DOHH2 (cell line): ENCODE data around the gene WDR91.

Source experiments
- H3F3A ChIP-seq: fragments of 200-600 bp; sonication (generic), shearing (Covaris generic); 2 replicates; pipeline ENCODE4 v1.6.0; 2016; ENCODE audit warnings: antibody characterized with exemption, mild to moderate bottlenecking; ENCODE audit not compliant: control insufficient read depth, insufficient read depth
- H3K27ac ChIP-seq: fragments of 200-600 bp; sonication (generic); 2 replicates; pipeline ENCODE4 v1.5.1; 2014; ENCODE audit warnings: low read depth, mild to moderate bottlenecking, low read length, moderate library complexity
- H3K27me3 ChIP-seq: fragments of 200-600 bp; sonication (generic); 2 replicates; pipeline ENCODE4 v1.6.1; 2014; ENCODE audit warnings: mild to moderate bottlenecking, low read length, mixed read lengths; ENCODE audit not compliant: control insufficient read depth
- H3K36me3 ChIP-seq: fragments of 200-600 bp; sonication (generic); 2 replicates; pipeline ENCODE4 v1.6.1; 2014; ENCODE audit warnings: mild to moderate bottlenecking, low read length, moderate library complexity, mixed read lengths; ENCODE audit not compliant: control insufficient read depth
- H3K4me1 ChIP-seq: fragments of 200-600 bp; sonication (generic); 2 replicates; pipeline ENCODE4 v1.6.1; 2014; ENCODE audit warnings: mild to moderate bottlenecking, low read length, mixed read lengths; ENCODE audit not compliant: control insufficient read depth
- H3K4me2 ChIP-seq: fragments of 200-600 bp; sonication (generic); 2 replicates; pipeline ENCODE4 v1.6.0; 2014; ENCODE audit warnings: mild to moderate bottlenecking, low read length, moderate library complexity
- H3K4me3 ChIP-seq: fragments of 200-600 bp; sonication (generic); 2 replicates; pipeline ENCODE4 v1.5.1; 2014; ENCODE audit warnings: mild to moderate bottlenecking, low read length, mixed read lengths
- H3K79me2 ChIP-seq: fragments of 200-600 bp; sonication (generic); 2 replicates; pipeline ENCODE4 v1.6.1; 2014; ENCODE audit warnings: mild to moderate bottlenecking, low read length, mixed read lengths; ENCODE audit not compliant: control insufficient read depth
- H3K9me2 ChIP-seq: fragments of 200-600 bp; sonication (generic); replicated peaks from 2 replicates; pipeline ENCODE4 v1.6.1; 2014; ENCODE audit warnings: mild to moderate bottlenecking, low read length, mixed read lengths; ENCODE audit not compliant: control insufficient read depth
- H3K9me3 ChIP-seq: fragments of 200-600 bp; sonication (generic); 2 replicates; pipeline ENCODE4 v1.6.1; 2014; ENCODE audit warnings: antibody characterized with exemption, low read length, mixed read lengths; ENCODE audit not compliant: control insufficient read depth, insufficient read depth
- H4K20me1 ChIP-seq: fragments of 200-600 bp; sonication (generic); 2 replicates; pipeline ENCODE4 v1.6.0; 2014; ENCODE audit warnings: low read depth, mild to moderate bottlenecking, antibody characterized with exemption, low read length, moderate library complexity; ENCODE audit not compliant: control insufficient read depth, insufficient read depth
- EZH2phosphoT487 ChIP-seq: fragments of 200-600 bp; sonication (generic); IDR thresholded peaks from 2 replicates; pipeline ENCODE4 v1.6.1; 2017; ENCODE audit warnings: borderline replicate concordance, mild to moderate bottlenecking, antibody characterized with exemption, low read length, moderate library complexity, mixed read lengths
- TF ChIP-seq, protein P1 (sequence below): fragments of 200-600 bp; sonication (generic); IDR thresholded peaks from one replicate; pipeline ENCODE4 v1.5.1; 2014; ENCODE audit warnings: antibody characterized with exemption, mild to moderate bottlenecking, low read depth, low read length; ENCODE audit not compliant: poor library complexity, severe bottlenecking

The WDR91 gene

DNA sequence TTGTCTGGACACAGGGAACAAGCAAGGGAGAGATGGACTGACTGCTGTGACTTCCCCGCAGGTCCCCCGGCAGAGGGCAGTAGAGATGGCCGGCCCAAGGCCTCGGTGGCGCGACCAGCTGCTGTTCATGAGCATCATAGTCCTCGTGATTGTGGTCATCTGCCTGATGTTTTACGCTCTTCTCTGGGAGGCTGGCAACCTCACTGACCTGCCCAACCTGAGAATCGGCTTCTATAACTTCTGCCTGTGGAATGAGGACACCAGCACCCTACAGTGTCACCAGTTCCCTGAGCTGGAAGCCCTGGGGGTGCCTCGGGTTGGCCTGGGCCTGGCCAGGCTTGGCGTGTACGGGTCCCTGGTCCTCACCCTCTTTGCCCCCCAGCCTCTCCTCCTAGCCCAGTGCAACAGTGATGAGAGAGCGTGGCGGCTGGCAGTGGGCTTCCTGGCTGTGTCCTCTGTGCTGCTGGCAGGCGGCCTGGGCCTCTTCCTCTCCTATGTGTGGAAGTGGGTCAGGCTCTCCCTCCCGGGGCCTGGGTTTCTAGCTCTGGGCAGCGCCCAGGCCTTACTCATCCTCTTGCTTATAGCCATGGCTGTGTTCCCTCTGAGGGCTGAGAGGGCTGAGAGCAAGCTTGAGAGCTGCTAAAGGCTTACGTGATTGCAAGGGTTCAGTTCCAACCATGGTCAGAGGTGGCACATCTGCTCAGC is 46.8 kb downstream of the WDR91 start:
- Histone ChIP-seq H3K4me1 (peaks cover 38% of the 10 kb centered on the region), H3K36me3 (peaks cover 83% of the 10 kb centered on the region), H3K9me2 (no peaks in the 10 kb centered on the region), H3K4me2 (no peak overlapping the region), H3K27ac (no peak overlapping the region), H3K79me2 (peaks cover 26% of the 10 kb centered on the region), H3K27me3 (no peaks in the 10 kb centered on the region), H3F3A (peaks cover 6% of the 10 kb centered on the region), H3K4me3 (no peak overlapping the region), H3K9me3 (peaks cover 14% of the 10 kb centered on the region), H4K20me1 (no peaks in the 10 kb centered on the region)
- TF ChIP-seq, protein P1, sequence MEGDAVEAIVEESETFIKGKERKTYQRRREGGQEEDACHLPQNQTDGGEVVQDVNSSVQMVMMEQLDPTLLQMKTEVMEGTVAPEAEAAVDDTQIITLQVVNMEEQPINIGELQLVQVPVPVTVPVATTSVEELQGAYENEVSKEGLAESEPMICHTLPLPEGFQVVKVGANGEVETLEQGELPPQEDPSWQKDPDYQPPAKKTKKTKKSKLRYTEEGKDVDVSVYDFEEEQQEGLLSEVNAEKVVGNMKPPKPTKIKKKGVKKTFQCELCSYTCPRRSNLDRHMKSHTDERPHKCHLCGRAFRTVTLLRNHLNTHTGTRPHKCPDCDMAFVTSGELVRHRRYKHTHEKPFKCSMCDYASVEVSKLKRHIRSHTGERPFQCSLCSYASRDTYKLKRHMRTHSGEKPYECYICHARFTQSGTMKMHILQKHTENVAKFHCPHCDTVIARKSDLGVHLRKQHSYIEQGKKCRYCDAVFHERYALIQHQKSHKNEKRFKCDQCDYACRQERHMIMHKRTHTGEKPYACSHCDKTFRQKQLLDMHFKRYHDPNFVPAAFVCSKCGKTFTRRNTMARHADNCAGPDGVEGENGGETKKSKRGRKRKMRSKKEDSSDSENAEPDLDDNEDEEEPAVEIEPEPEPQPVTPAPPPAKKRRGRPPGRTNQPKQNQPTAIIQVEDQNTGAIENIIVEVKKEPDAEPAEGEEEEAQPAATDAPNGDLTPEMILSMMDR: no peak
- no peak for TF ChIP-seq EZH2phosphoT487

DNA sequence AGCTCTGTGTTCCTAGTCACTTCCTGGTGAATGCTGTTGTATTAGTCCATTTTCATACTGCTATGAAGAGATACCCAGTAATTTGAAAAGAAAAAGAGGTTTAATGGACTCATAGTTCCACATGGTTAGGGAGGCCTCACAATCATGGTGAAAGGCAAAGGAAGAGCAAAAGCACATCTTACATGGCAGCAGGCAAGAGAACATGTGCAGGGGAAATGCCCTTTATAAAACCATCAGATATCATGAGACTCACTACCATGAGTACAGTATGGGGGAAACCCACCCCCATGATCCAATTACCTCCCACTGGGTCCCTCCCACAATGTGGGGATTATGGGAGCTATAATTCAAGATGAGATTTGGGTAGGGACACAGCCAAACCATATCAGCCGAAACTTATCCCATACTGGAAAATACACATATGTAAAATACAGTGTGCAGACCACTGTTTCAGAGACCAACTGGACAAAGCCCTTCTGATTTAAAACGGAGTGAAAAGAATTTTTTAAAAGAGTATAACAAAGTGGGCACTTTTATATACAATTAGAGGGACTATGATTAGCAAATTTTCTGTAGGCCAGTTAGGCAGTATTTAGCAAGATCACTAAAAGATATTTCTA is 48.8 kb downstream of the WDR91 start:
- H3K9me2 ChIP-seq: no peaks in the 10 kb centered on the region
- H3K4me3 ChIP-seq: no peak overlapping the region
- H3K36me3 ChIP-seq: peaks cover 64% of the 10 kb centered on the region

DNA sequence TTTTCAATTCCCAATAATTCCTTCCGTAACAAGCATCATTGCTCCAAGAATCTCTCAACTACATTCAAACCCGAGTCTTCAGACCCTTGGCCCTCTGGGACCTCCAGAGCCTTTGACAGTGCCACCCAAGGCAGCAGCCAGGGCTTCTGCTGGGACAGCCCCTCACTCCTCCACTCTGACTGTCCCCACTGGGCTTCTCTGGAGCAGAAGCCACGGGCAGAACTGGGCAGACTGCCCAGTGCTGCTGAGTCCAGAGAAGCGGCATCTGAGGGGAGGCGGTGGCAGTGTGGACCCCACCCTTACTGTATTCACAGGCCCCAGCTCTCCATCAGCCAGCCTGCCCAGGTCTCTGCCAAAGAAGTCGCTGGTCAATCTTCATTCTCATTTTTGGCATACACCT is 49.7 kb downstream of the WDR91 start:
- Histone ChIP-seq H3K9me3 (peaks cover 30% of the 10 kb centered on the region), H4K20me1 (no peaks in the 10 kb centered on the region), H3K4me1 (peaks cover 27% of the 10 kb centered on the region), H3K27me3 (no peaks in the 10 kb centered on the region), H3K79me2 (no peaks in the 10 kb centered on the region), H3K36me3 (peaks cover 56% of the 10 kb centered on the region), H3K4me2 (peak overlapping the region; percentile 73), H3K4me3 (peak overlapping the region; percentile 56), H3F3A (peaks cover 6% of the 10 kb centered on the region), H3K27ac (peak overlapping the region; percentile 62), H3K9me2 (no peaks in the 10 kb centered on the region)
- TF ChIP-seq, protein P1: no peak
- no peak for TF ChIP-seq EZH2phosphoT487

More for the DNA sequence above, 48.8 kb downstream of the WDR91 start:
- H3K79me2 ChIP-seq: peaks cover 8% of the 10 kb centered on the region
- no peaks in the 10 kb centered on the region for H4K20me1 ChIP-seq
- H3K9me3 ChIP-seq: peaks cover 22% of the 10 kb centered on the region
- TF ChIP-seq, protein P1: no peak
- H3K27ac ChIP-seq: no peak overlapping the region
- H3K4me1 ChIP-seq: peaks cover 27% of the 10 kb centered on the region
- no peaks in the 10 kb centered on the region for H3K27me3 ChIP-seq
- H3F3A ChIP-seq: peaks cover 6% of the 10 kb centered on the region
- no peak overlapping the region for H3K4me2 ChIP-seq
